Body of pancreas (tissue), 4 donors: ENCODE data around the gene DNAH10.

Source experiments
- CTCF ChIP-seq, 7 experiments: fragments of 450-650 bp in 4 of 7; fragments of 200-600 bp in 3 of 7; sonication (generic) in 3 of 7; IDR thresholded peaks; one replicate each; pipeline ENCODE4 v1.5.1; 2016 to 2019; ENCODE audit warnings: antibody characterized with exemption in 7 of 7
- POLR2A ChIP-seq, 3 donors: fragments of 450-650 bp; IDR thresholded peaks; one replicate each; pipeline ENCODE4 v1.6.1; 2016; ENCODE audit warnings: antibody characterized with exemption in 3 of 3, mild to moderate bottlenecking in 2 of 3

GRCh38 chr12:123752046-123752445 lies 10.1 kb upstream of the DNAH10 start:
- TF ChIP-seq CTCF (IDR thresholded peaks at IDR 0.05) (no peak), POLR2A (IDR thresholded peaks at IDR 0.05) (no peak)
